ENCODE measurements around the gene PMCH.

DNA sequence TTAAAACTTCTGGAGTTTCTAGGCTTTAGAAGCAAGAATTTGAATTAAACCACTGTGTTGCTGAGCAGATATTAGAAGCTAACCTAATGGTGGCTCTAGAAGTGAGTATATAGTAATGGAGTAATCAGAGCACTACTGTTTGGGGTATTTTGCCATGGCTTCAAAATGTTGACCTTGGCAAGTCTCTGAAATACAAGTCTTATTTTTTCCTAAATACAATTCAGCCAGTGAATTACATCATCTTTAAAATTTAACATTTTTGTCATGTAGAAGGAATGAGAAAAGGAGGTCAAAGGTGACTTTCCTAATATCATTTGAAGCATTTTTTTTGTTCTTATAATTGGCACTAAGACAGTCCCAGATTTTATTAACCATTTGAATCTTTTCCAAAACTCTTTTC lies 25.2 kb downstream of the PMCH start:
- TF ChIP-seq POLR2AphosphoS5 (IDR thresholded peaks at IDR 0.05; ENCODE audit: low read length): no peak
- TF ChIP-seq HDAC2 (IDR thresholded peaks at IDR 0.05): no peak
- TF ChIP-seq, protein P1, sequence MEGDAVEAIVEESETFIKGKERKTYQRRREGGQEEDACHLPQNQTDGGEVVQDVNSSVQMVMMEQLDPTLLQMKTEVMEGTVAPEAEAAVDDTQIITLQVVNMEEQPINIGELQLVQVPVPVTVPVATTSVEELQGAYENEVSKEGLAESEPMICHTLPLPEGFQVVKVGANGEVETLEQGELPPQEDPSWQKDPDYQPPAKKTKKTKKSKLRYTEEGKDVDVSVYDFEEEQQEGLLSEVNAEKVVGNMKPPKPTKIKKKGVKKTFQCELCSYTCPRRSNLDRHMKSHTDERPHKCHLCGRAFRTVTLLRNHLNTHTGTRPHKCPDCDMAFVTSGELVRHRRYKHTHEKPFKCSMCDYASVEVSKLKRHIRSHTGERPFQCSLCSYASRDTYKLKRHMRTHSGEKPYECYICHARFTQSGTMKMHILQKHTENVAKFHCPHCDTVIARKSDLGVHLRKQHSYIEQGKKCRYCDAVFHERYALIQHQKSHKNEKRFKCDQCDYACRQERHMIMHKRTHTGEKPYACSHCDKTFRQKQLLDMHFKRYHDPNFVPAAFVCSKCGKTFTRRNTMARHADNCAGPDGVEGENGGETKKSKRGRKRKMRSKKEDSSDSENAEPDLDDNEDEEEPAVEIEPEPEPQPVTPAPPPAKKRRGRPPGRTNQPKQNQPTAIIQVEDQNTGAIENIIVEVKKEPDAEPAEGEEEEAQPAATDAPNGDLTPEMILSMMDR (IDR thresholded peaks at IDR 0.05 in 2 of 3, conservative IDR thresholded peaks at IDR 0.05 in 1 of 3; ENCODE audit: control insufficient read depth in 2 of 3, extremely low read depth in 1 of 3, insufficient read depth in 1 of 3, low read depth in 3 of 3, low read length in 3 of 3): no peak
- no peak for TF ChIP-seq TAF1 (IDR thresholded peaks at IDR 0.05; ENCODE audit: borderline replicate concordance, low read depth, low read length)
- TF ChIP-seq POLR2A (IDR thresholded peaks at IDR 0.05; ENCODE audit: low read depth, low read length): no peak
- no peak for TF ChIP-seq CBX3 (IDR thresholded peaks at IDR 0.05; ENCODE audit: borderline replicate concordance, low read depth)
- TF ChIP-seq NFYB (IDR thresholded peaks at IDR 0.05; ENCODE audit: insufficient read depth, low read depth, low read length): no peak
- TF ChIP-seq CHD2 (IDR thresholded peaks at IDR 0.05; ENCODE audit: borderline replicate concordance, low read depth, low read length): no peak
- TF ChIP-seq ZSCAN29 (IDR thresholded peaks at IDR 0.05): no peak
- no peak for TF ChIP-seq MXI1 (IDR thresholded peaks at IDR 0.05; ENCODE audit: low read depth, low read length)
- TF ChIP-seq ZNF274 (IDR thresholded peaks at IDR 0.05; ENCODE audit: insufficient read depth, insufficient read length): no peak
- no peak for TF ChIP-seq EZH2 (IDR thresholded peaks at IDR 0.05; ENCODE audit: borderline replicate concordance, control insufficient read depth, low read depth, low read length)
- no peak for TF ChIP-seq BHLHE40 (IDR thresholded peaks at IDR 0.05; ENCODE audit: borderline replicate concordance in 1 of 2, low read depth in 2 of 2, low read length in 1 of 2)
- TF ChIP-seq, protein P2, sequence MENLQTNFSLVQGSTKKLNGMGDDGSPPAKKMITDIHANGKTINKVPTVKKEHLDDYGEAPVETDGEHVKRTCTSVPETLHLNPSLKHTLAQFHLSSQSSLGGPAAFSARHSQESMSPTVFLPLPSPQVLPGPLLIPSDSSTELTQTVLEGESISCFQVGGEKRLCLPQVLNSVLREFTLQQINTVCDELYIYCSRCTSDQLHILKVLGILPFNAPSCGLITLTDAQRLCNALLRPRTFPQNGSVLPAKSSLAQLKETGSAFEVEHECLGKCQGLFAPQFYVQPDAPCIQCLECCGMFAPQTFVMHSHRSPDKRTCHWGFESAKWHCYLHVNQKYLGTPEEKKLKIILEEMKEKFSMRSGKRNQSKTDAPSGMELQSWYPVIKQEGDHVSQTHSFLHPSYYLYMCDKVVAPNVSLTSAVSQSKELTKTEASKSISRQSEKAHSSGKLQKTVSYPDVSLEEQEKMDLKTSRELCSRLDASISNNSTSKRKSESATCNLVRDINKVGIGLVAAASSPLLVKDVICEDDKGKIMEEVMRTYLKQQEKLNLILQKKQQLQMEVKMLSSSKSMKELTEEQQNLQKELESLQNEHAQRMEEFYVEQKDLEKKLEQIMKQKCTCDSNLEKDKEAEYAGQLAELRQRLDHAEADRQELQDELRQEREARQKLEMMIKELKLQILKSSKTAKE (IDR thresholded peaks at IDR 0.05; ENCODE audit: low read depth, poor library complexity, severe bottlenecking): no peak
